GM12878 (cell line): ENCODE data around the gene CUEDC1. TPM values are rescaled to one million over a fixed set of nuclear protein-coding genes. Genes with fewer than 3 reads are reported as not detected.

ENCODE experiments used
- ATAC-seq: fragments of 200-7000 bp; cut with Tn5 transposase; 3 replicates; pipeline ENCODE4 v1.9.1; 2020; ENCODE audit warnings: mild to moderate bottlenecking, moderate library complexity
- BruUV-seq: library from RNA; stranded (reverse); fragments of 400-500 nt; replicated peaks from 2 replicates; lab custom pipeline; 2021; lab: Mats Ljungman, UMichigan
- CTCF ChIA-PET: fragments of 300-600 bp; sonication (Branson Sonifier 250); formaldehyde crosslinking; extraction: SDS; loops from one replicate; lab custom pipeline; 2021; ENCODE audit warnings: inconsistent platforms; lab: Yijun Ruan, JAX
- POLR2A ChIA-PET: fragments of 350-600 bp; formaldehyde crosslinking; extraction: SDS; loops from one replicate; lab custom pipeline; 2021; ENCODE audit warnings: inconsistent platforms; lab: Charles Lee
- RAD21 ChIA-PET: fragments of 300-600 bp; sonication (Branson Sonifier 250); formaldehyde crosslinking; loops from one replicate; lab custom pipeline; 2023; ENCODE audit warnings: antibody characterized with exemption; ENCODE audit not compliant: unreplicated experiment; lab: Charles Lee
- SMC1A ChIA-PET: fragments of 300-600 bp; sonication (Branson Sonifier 250); formaldehyde crosslinking; loops from one replicate; lab custom pipeline; 2023; ENCODE audit not compliant: unreplicated experiment, uncharacterized antibody; lab: Charles Lee
- DNase-seq: peaks from one replicate; pipeline ENCODE4 v3.0.0-alpha.2; 2011; ENCODE audit warnings: low read depth, low spot score
- FAIRE-seq: peaks from 3 replicates; lab custom pipeline; 2011; peaks lifted over from hg19 to GRCh38; lab: Jason Lieb, UNC
- H2AFZ ChIP-seq: 2 replicates; pipeline ENCODE4 v1.6.0; 2011; ENCODE audit warnings: low read depth, low read length, control low read depth; ENCODE audit not compliant: control insufficient read depth
- H3K27ac ChIP-seq: 2 replicates; pipeline ENCODE4 v1.5.1; 2011; ENCODE audit warnings: control low read depth; ENCODE audit not compliant: control insufficient read depth, insufficient read depth
- H3K27me3 ChIP-seq, 2 experiments: replicated peaks in 1 of 2; 2 replicates each; pipeline versions ENCODE4 v1.6.0 to v1.6.1; 2011; ENCODE audit warnings: low read length in 1 of 2; ENCODE audit not compliant: control insufficient read depth in 2 of 2, insufficient read depth in 2 of 2
- H3K36me3 ChIP-seq, 2 experiments: 2 replicates each; pipeline ENCODE4 v1.5.1; 2011; ENCODE audit warnings: low read length in 1 of 2; ENCODE audit not compliant: control insufficient read depth in 2 of 2, insufficient read depth in 2 of 2
- H3K4me1 ChIP-seq: 2 replicates; pipeline ENCODE4 v1.6.1; 2011; ENCODE audit warnings: mild to moderate bottlenecking, low read length, moderate library complexity, mixed read lengths; ENCODE audit not compliant: control insufficient read depth, insufficient read depth
- H3K4me2 ChIP-seq: 2 replicates; pipeline ENCODE4 v1.6.0; 2011; ENCODE audit warnings: control low read depth; ENCODE audit not compliant: control insufficient read depth, insufficient read depth
- H3K4me3 ChIP-seq: fragments of 200-600 bp; sonication (generic); 2 replicates; pipeline ENCODE4 v1.5.1; 2016
- H3K79me2 ChIP-seq: 2 replicates; pipeline ENCODE4 v1.6.0; 2011; ENCODE audit warnings: low read length; ENCODE audit not compliant: control insufficient read depth, insufficient read depth
- H3K9ac ChIP-seq: 2 replicates; pipeline ENCODE4 v1.8.0; 2011; ENCODE audit warnings: low read length, control low read depth, mixed read lengths; ENCODE audit not compliant: control insufficient read depth, insufficient read depth
- H3K9me3 ChIP-seq: replicated peaks from 3 replicates; pipeline ENCODE4 v1.5.1; 2011; ENCODE audit warnings: mild to moderate bottlenecking, low read length; ENCODE audit not compliant: control insufficient read depth, insufficient read depth
- H4K20me1 ChIP-seq: 2 replicates; pipeline ENCODE4 v1.6.0; 2011; ENCODE audit not compliant: control insufficient read depth, insufficient read depth
- ASH2L ChIP-seq: fragments of 300-600, 200-600 bp; sonication (generic); IDR thresholded peaks from 2 replicates; pipeline ENCODE4 v1.6.1; 2017; ENCODE audit warnings: low read depth, mild to moderate bottlenecking, borderline replicate concordance
- BRCA1 ChIP-seq: IDR thresholded peaks from 2 replicates; pipeline ENCODE4 v1.6.1; 2011; ENCODE audit warnings: low read depth, low read length, improper control_type of control experiment
- CEBPB ChIP-seq, 2 experiments: fragments of 150-350 bp in 1 of 2; IDR thresholded peaks; 2 replicates each; pipeline ENCODE4 v1.6.1; 2012 to 2014; ENCODE audit warnings: low read depth in 2 of 2, low read length in 2 of 2, borderline replicate concordance in 1 of 2, inconsistent platforms in 1 of 2
- CHD4 ChIP-seq: fragments of 200-600 bp; sonication (generic); IDR thresholded peaks from 2 replicates; pipeline ENCODE4 v1.6.1; 2016; ENCODE audit warnings: mild to moderate bottlenecking
- IRF4 ChIP-seq: IDR thresholded peaks from 2 replicates; pipeline ENCODE4 v1.6.1; 2011; ENCODE audit warnings: low read depth, low read length
- KLF5 ChIP-seq: fragments of 450-650 bp; IDR thresholded peaks from 2 replicates; pipeline ENCODE4 v1.6.1; 2014; ENCODE audit warnings: mild to moderate bottlenecking; ENCODE audit not compliant: partially characterized antibody
- NFIC ChIP-seq: IDR thresholded peaks from 2 replicates; pipeline ENCODE4 v1.6.1; 2012; ENCODE audit warnings: low read depth, mild to moderate bottlenecking, inconsistent platforms, low read length, moderate library complexity
- NFYB ChIP-seq: IDR thresholded peaks from 2 replicates; pipeline ENCODE4 v1.6.1; 2011; ENCODE audit warnings: low read depth, mild to moderate bottlenecking, low read length, improper control_type of control experiment, moderate library complexity; ENCODE audit not compliant: insufficient read depth
- POLR2A ChIP-seq: IDR thresholded peaks from 2 replicates; pipeline ENCODE4 v1.6.1; 2011; ENCODE audit warnings: low read depth, mild to moderate bottlenecking, low read length
- RAD51 ChIP-seq: fragments of 450-650 bp; IDR thresholded peaks from 2 replicates; pipeline ENCODE4 v1.6.1; 2016; ENCODE audit warnings: moderate library complexity, mild to moderate bottlenecking, inconsistent platforms
- SKIL ChIP-seq: fragments of 450-650 bp; IDR thresholded peaks from 2 replicates; pipeline ENCODE4 v1.6.1; 2017; ENCODE audit warnings: mild to moderate bottlenecking, low read depth, inconsistent platforms; ENCODE audit not compliant: poor library complexity, severe bottlenecking
- TCF12 ChIP-seq: IDR thresholded peaks from 2 replicates; pipeline ENCODE4 v1.6.1; 2011; ENCODE audit warnings: low read depth, mild to moderate bottlenecking, low read length
- WRNIP1 ChIP-seq: IDR thresholded peaks from 2 replicates; pipeline ENCODE4 v1.6.1; 2011; ENCODE audit warnings: low read depth, low read length, improper control_type of control experiment, borderline replicate concordance
- whole genome bisulfite sequencing: methylation state at CpG from one replicate; pipeline ENCODE4 v1.1.6; 2016; ENCODE audit warnings: low lambda C conversion rate; ENCODE audit not compliant: insufficient replicate concordance, insufficient coverage; ENCODE audit errors: missing lambda C conversion rate; 5-methylcytosine and 5-hydroxymethylcytosine counted together
- in situ Hi-C: fragments of 300-500 bp; cut with MboI; formaldehyde crosslinking; loops from 9 replicates; pipeline ENCODE4 v1.14.3; 2018; ENCODE audit warnings: mixed read lengths
- intact Hi-C: fragments of 100-400 bp; cut with micrococcal nuclease; formaldehyde crosslinking; loops from one replicate; pipeline ENCODE4 v1.14.2; 2022; ENCODE audit not compliant: unreplicated experiment
- polyA plus RNA-seq, 11 experiments: library from polyadenylated mRNA; depleted of rRNA in 4 of 11; unstranded in 6 of 11; stranded (reverse) in 5 of 11; fragments of >200 nt; fragmentation: Nextera tagmentation in 4 of 11; fragmentation: Illumina TruSeq in 1 of 11; extraction: Ambion mirVana in 4 of 11; extraction: Trizol in 1 of 11; gene quantifications; 1 replicate in 1 of 11; 2 replicates in 10 of 11; pipeline versions ENCODE4 v1.2.1 to v1.2.3, GENCODE V29; 2011 to 2016; ENCODE audit warnings: inconsistent platforms in 2 of 11, missing spikeins in 2 of 11, low read depth in 1 of 11
- total RNA-seq, 4 experiments: library from RNA; depleted of rRNA in 3 of 4; stranded (reverse); fragments of >200 nt in 3 of 4; fragmentation: Illumina TruSeq in 1 of 4; extraction: Trizol in 1 of 4; gene quantifications; 2 replicates each; pipeline versions ENCODE4 v1.2.1 to v1.2.3, GENCODE V29; 2013 to 2021
- TF ChIP-seq, protein P1 (sequence below): fragments of 450-650 bp; IDR thresholded peaks from 2 replicates; pipeline ENCODE4 v1.6.1; 2016; ENCODE audit warnings: mild to moderate bottlenecking

Gene CUEDC1
- total and polyA plus RNA-seq, 10 of the 15 experiments (the other 5 are each of a cell fraction or from before 2014, with no cell fraction given) = 0.24 to 7.4 (median 1.8) TPM

DNA sequence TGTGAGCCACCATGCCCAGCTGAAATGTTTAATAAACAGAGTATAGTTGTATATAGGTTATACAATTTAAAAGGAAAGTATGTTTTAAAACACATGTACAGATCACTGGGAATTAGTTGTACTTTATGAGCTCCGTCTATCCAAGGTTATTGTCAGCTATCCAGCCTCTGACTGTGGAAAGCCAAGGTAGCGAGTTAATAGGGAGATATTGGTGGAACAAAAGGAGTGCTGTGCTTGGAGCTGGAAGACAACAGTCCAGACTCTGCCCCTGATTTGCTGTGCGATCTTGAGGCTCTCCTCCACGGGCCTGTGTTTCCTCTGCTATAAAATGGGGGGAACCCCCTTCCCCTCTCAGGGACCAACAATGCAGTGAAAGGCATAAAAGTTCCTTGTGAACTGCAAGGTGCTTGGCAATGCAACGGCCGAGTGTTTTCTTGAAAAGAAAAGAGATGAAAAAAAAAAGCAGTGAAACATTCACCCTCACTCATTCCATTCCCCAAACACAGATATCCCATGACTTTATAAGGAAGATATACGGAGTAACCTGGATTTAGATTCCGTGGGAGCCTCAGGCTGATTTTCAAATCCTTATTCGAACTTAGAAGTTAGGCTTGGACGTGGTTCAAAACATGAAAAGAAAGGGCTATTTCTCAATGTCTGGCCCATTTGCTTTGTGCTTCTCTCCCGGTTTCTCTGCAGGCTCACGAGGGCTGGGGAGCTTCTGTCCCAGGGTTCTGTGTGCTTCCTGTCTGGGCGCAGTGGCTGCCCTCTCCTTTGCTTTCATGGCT, 34.1 kb downstream of the CUEDC1 start:
- in situ Hi-C loops = no loop called here
- FAIRE-seq = no peak

DNA sequence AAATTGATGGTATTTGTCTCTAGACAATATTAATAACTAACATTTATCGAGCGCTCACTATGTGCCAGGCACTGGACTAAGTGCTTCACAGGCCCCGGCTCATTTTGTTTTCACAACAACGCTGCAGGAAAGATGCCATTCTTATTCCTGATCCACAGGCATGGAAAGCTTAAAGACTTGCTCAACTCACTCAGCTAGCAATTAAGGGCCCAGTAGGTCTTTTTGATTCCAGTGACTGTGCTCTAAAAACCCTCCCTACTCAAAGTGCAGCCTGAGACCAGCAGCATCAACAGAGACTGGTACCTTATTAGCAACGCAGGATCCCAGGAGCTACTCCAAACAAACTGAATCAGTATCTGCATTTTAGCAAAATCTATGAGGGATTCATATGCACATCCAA, 35.3 kb downstream of the CUEDC1 start:
- POLR2A ChIA-PET = no interaction called here
- 86% methylated on average over 5 of the region's 5 CpGs for WGBS
- TF ChIP-seq IRF4 = no peak
- TF ChIP-seq SKIL = no peak
- TF ChIP-seq ASH2L = no peak
- TF ChIP-seq NFIC = no peak
- no peak for TF ChIP-seq KLF5
- no peak for TF ChIP-seq TCF12
- no peak for TF ChIP-seq CEBPB (IDR thresholded peaks at IDR 0.05; ENCODE audit: borderline replicate concordance in 1 of 2, low read depth in 2 of 2, low read length in 2 of 2)
- TF ChIP-seq POLR2A = no peak
- no peak for TF ChIP-seq WRNIP1
- no peak for TF ChIP-seq BRCA1

More for the DNA sequence above, 34.1 kb downstream of the CUEDC1 start:
- TF ChIP-seq, protein P1, sequence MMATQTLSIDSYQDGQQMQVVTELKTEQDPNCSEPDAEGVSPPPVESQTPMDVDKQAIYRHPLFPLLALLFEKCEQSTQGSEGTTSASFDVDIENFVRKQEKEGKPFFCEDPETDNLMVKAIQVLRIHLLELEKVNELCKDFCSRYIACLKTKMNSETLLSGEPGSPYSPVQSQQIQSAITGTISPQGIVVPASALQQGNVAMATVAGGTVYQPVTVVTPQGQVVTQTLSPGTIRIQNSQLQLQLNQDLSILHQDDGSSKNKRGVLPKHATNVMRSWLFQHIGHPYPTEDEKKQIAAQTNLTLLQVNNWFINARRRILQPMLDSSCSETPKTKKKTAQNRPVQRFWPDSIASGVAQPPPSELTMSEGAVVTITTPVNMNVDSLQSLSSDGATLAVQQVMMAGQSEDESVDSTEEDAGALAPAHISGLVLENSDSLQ = no peak
- no peak for TF ChIP-seq CHD4
- TF ChIP-seq RAD51 = no peak
- TF ChIP-seq NFYB = no peak
- Histone ChIP-seq H3K27ac (no peak overlapping the region), H3K9me3 (no peaks in the 10 kb centered on the region), H3K4me3 (no peak overlapping the region), H3K4me2 (no peak overlapping the region), H3K36me3 (no peaks in the 10 kb centered on the region), H3K9ac (no peak overlapping the region), H3K79me2 (no peaks in the 10 kb centered on the region), H4K20me1 (no peaks in the 10 kb centered on the region), H3K4me1 (no peaks in the 10 kb centered on the region), H3K27me3 (no peaks in the 10 kb centered on the region), H2AFZ (no peak overlapping the region)
- WGBS = 36% methylated on average over 13 of the region's 13 CpGs
- no peak for DNase-seq
- intact Hi-C loops = no loop called here
- no peak for ATAC-seq
- SMC1A ChIA-PET = interaction anchor here (0.7 to 3.0 kb wide), 7 partner anchors 10 to 72 kb away, joined by 3 to 10 read pairs (median 3); no protein-coding TSS in a partner anchor
- POLR2A ChIA-PET = interaction anchor here (0.5 to 1.2 kb wide), 3 partner anchors 30 to 692 kb away, joined by 3 to 4 read pairs (median 3); no protein-coding TSS in a partner anchor
- CTCF ChIA-PET = interaction anchor here (0.9 to 3.8 kb wide), 3 partner anchors 25 to 79 kb away, joined by 3 to 25 read pairs (median 3); no protein-coding TSS in a partner anchor
- BruUV-seq = no TSS peak
- RAD21 ChIA-PET = interaction anchor here (1.1 to 1.4 kb wide), 3 partner anchors 17 to 60 kb away, joined by 3 read pairs; no protein-coding TSS in a partner anchor

More for the DNA sequence above, 35.3 kb downstream of the CUEDC1 start:
- ATAC-seq (no peak), DNase-seq (no peak), FAIRE-seq (no peak)
- intact Hi-C loops (no loop called here), in situ Hi-C loops (no loop called here)
- Histone ChIP-seq H3K9me3 (no peaks in the 10 kb centered on the region), H3K36me3 (no peaks in the 10 kb centered on the region), H3K27me3 (no peaks in the 10 kb centered on the region), H3K4me3 (no peak overlapping the region), H3K79me2 (no peaks in the 10 kb centered on the region), H4K20me1 (no peaks in the 10 kb centered on the region), H3K4me1 (no peaks in the 10 kb centered on the region), H3K4me2 (no peak overlapping the region), H2AFZ (no peak overlapping the region), H3K9ac (no peak overlapping the region), H3K27ac (no peak overlapping the region)
- BruUV-seq = no TSS peak
- CTCF ChIA-PET = interaction anchor here (0.9 to 3.8 kb wide), 4 partner anchors 12 to 80 kb away, joined by 3 to 25 read pairs (median 4); no protein-coding TSS in a partner anchor
- RAD21 ChIA-PET = interaction anchor here (0.6 to 1.4 kb wide), 3 partner anchors 15 to 61 kb away, joined by 3 read pairs; no protein-coding TSS in a partner anchor
- SMC1A ChIA-PET = interaction anchor here (0.6 to 3.0 kb wide), 8 partner anchors 16 to 74 kb away, joined by 3 to 10 read pairs (median 3); no protein-coding TSS in a partner anchor
